ENCODE data around the gene CAPN2.

Gene CAPN2

GRCh38 chr1:223756806-223757700 lies 44.7 kb downstream of the CAPN2 start:
- Histone ChIP-seq H3K4me3 (ENCODE audit: insufficient read depth, low read length, poor library complexity, severe bottlenecking) (no peak overlapping the region), H3F3A (ENCODE audit: insufficient read depth) (no peaks in the 10 kb centered on the region), H3K27me3 (ENCODE audit: low read length) (no peaks in the 10 kb centered on the region), H3K79me2 (ENCODE audit: insufficient read depth, low read length) (no peaks in the 10 kb centered on the region), H2AFZ (ENCODE audit: low read depth, low read length, severe bottlenecking) (no peak overlapping the region), H3K4me2 (ENCODE audit: low read depth, low read length, poor library complexity, severe bottlenecking) (no peak overlapping the region), H3K9me2 (replicated peaks; ENCODE audit: insufficient read depth, low read length) (no peaks in the 10 kb centered on the region), H3K36me3 (ENCODE audit: low read length) (no peaks in the 10 kb centered on the region), H3K9ac (ENCODE audit: low read length) (no peak overlapping the region), H4K20me1 (ENCODE audit: low read depth, low read length) (no peaks in the 10 kb centered on the region), H3K9me3 (ENCODE audit: insufficient read depth, low read length) (no peaks in the 10 kb centered on the region), H3K27ac (ENCODE audit: low read depth, low read length) (no peak overlapping the region)
- TF ChIP-seq EZH2phosphoT487 (conservative IDR thresholded peaks at IDR 0.05; ENCODE audit: low read length) (no peak), CTCF (IDR thresholded peaks at IDR 0.05; ENCODE audit: insufficient read depth, low read length, poor library complexity, severe bottlenecking) (no peak)

- no peaks in the 10 kb centered on the region for H3K9me3 ChIP-seq (ENCODE audit: insufficient read depth, low read length)
- no peaks in the 10 kb centered on the region for H3K9me2 ChIP-seq (replicated peaks; ENCODE audit: insufficient read depth, low read length)
- no peaks in the 10 kb centered on the region for H3K36me3 ChIP-seq (ENCODE audit: low read length)
- H3F3A ChIP-seq (ENCODE audit: insufficient read depth), result no peaks in the 10 kb centered on the region
- H4K20me1 ChIP-seq (ENCODE audit: low read depth, low read length), result no peaks in the 10 kb centered on the region
- no peak for TF ChIP-seq CTCF (IDR thresholded peaks at IDR 0.05; ENCODE audit: insufficient read depth, low read length, poor library complexity, severe bottlenecking)
- TF ChIP-seq EZH2phosphoT487 (conservative IDR thresholded peaks at IDR 0.05; ENCODE audit: low read length), result no peak
- H3K79me2 ChIP-seq (ENCODE audit: insufficient read depth, low read length), result no peaks in the 10 kb centered on the region
- no peak overlapping the region for H2AFZ ChIP-seq (ENCODE audit: low read depth, low read length, severe bottlenecking)
- no peak overlapping the region for H3K9ac ChIP-seq (ENCODE audit: low read length)
- no peak overlapping the region for H3K27ac ChIP-seq (ENCODE audit: low read depth, low read length)
- no peaks in the 10 kb centered on the region for H3K27me3 ChIP-seq (ENCODE audit: low read length)
- H3K4me2 ChIP-seq (ENCODE audit: low read depth, low read length, poor library complexity, severe bottlenecking), result no peak overlapping the region
- no peak overlapping the region for H3K4me3 ChIP-seq (ENCODE audit: insufficient read depth, low read length, poor library complexity, severe bottlenecking)
Observed at GRCh38 chr1:223758734-223759133, 46.4 kb downstream of the CAPN2 start.

GRCh38 chr1:223759273-223759672 lies 46.9 kb downstream of the CAPN2 start:
- H3K27ac ChIP-seq (ENCODE audit: low read depth, low read length), result no peak overlapping the region
- no peak overlapping the region for H3K4me2 ChIP-seq (ENCODE audit: low read depth, low read length, poor library complexity, severe bottlenecking)
- H3K36me3 ChIP-seq (ENCODE audit: low read length), result no peaks in the 10 kb centered on the region
- H4K20me1 ChIP-seq (ENCODE audit: low read depth, low read length), result no peaks in the 10 kb centered on the region
- no peaks in the 10 kb centered on the region for H3K9me2 ChIP-seq (replicated peaks; ENCODE audit: insufficient read depth, low read length)
- no peak for TF ChIP-seq EZH2phosphoT487 (conservative IDR thresholded peaks at IDR 0.05; ENCODE audit: low read length)
- no peak for TF ChIP-seq CTCF (IDR thresholded peaks at IDR 0.05; ENCODE audit: insufficient read depth, low read length, poor library complexity, severe bottlenecking)
- H3K27me3 ChIP-seq (ENCODE audit: low read length), result no peaks in the 10 kb centered on the region
- H3F3A ChIP-seq (ENCODE audit: insufficient read depth), result no peaks in the 10 kb centered on the region
- H2AFZ ChIP-seq (ENCODE audit: low read depth, low read length, severe bottlenecking), result no peak overlapping the region
- H3K9me3 ChIP-seq (ENCODE audit: insufficient read depth, low read length), result no peaks in the 10 kb centered on the region
- no peak overlapping the region for H3K4me3 ChIP-seq (ENCODE audit: insufficient read depth, low read length, poor library complexity, severe bottlenecking)
- no peaks in the 10 kb centered on the region for H3K79me2 ChIP-seq (ENCODE audit: insufficient read depth, low read length)
- no peak overlapping the region for H3K9ac ChIP-seq (ENCODE audit: low read length)

Data from SU-DHL-6 (cell line).